Type B pancreatic cell (in vitro differentiated cells): ENCODE measurements around the gene HHAT. TPM values are rescaled to one million over a fixed set of nuclear protein-coding genes. Genes with fewer than 3 reads are reported as not detected.

Experiments used
- DNase-seq: peaks from one replicate; pipeline ENCODE4 v3.0.0; 2021; ENCODE audit warnings: mixed read lengths; ENCODE audit not compliant: unreplicated experiment; ENCODE audit errors: extremely low spot score
- H3K27ac Mint-ChIP-seq: 2 replicates; pipeline ENCODE4 v1.8.0; 2021; ENCODE audit warnings: mild to moderate bottlenecking, mixed read lengths
- H3K27me3 Mint-ChIP-seq: 2 replicates; pipeline ENCODE4 v1.8.0; 2021; ENCODE audit warnings: mixed read lengths
- H3K36me3 Mint-ChIP-seq: 2 replicates; pipeline ENCODE4 v1.8.0; 2021; ENCODE audit warnings: mixed read lengths
- H3K4me1 Mint-ChIP-seq: one replicate; pipeline ENCODE4 v1.8.0; 2021; ENCODE audit warnings: mixed read lengths; ENCODE audit not compliant: unreplicated experiment
- H3K4me3 Mint-ChIP-seq: 2 replicates; pipeline ENCODE4 v1.8.0; 2021; ENCODE audit warnings: mild to moderate bottlenecking, mixed read lengths
- H3K9me3 Mint-ChIP-seq: 2 replicates; pipeline ENCODE4 v1.8.0; 2021; ENCODE audit warnings: mixed read lengths
- total RNA-seq: library from RNA; stranded (reverse); gene quantifications from 2 replicates; pipeline ENCODE4 v1.2.1, GENCODE V29; 2021; ENCODE audit warnings: low replicate concordance
- TF ChIP-seq, protein P1 (sequence below): fragments of 200-600 bp; sonication (generic); conservative IDR thresholded peaks from 2 replicates; pipeline ENCODE4 v1.5.0; 2021; ENCODE audit warnings: antibody characterized with exemption, mild to moderate bottlenecking

Gene HHAT
- total RNA-seq, 1 donor from 2014 or later, result 9.0 TPM

DNA sequence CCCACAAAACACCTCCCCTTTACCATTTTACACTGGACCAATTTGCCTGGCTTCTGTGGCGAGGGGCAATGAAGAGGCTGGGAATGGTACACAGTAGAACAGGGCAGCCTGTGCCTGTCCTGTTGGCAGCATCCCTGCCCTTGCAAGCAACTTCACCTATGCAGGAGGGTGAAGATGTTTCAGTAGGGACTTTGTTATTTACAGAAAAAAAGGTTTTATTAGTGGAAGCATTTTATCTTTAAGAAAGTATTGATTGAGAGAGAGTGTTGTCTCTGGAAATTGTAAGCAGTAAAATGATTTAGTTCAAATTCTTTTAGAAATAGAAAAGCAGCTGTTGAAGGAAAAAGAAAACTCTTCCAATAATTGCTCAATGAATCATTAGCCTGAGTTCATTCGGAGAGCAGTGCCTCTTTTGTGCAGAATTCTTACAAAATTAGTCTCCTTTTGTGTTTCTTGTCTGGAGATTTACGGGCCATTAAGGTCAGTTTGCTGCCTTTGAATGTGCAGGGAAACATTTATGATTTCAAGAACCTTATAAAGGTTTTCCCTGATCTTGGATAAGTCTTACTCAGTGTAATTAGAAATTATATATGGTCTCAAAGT, 49.1 kb downstream of the HHAT start:
- no peaks in the 10 kb centered on the region for H3K9me3 Mint-ChIP-seq
- H3K36me3 Mint-ChIP-seq, result no peaks in the 10 kb centered on the region
- no peak for DNase-seq
- no peak overlapping the region for H3K4me3 Mint-ChIP-seq
- TF ChIP-seq, protein P1, sequence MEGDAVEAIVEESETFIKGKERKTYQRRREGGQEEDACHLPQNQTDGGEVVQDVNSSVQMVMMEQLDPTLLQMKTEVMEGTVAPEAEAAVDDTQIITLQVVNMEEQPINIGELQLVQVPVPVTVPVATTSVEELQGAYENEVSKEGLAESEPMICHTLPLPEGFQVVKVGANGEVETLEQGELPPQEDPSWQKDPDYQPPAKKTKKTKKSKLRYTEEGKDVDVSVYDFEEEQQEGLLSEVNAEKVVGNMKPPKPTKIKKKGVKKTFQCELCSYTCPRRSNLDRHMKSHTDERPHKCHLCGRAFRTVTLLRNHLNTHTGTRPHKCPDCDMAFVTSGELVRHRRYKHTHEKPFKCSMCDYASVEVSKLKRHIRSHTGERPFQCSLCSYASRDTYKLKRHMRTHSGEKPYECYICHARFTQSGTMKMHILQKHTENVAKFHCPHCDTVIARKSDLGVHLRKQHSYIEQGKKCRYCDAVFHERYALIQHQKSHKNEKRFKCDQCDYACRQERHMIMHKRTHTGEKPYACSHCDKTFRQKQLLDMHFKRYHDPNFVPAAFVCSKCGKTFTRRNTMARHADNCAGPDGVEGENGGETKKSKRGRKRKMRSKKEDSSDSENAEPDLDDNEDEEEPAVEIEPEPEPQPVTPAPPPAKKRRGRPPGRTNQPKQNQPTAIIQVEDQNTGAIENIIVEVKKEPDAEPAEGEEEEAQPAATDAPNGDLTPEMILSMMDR, result no peak
- no peaks in the 10 kb centered on the region for H3K27me3 Mint-ChIP-seq
- no peak overlapping the region for H3K27ac Mint-ChIP-seq
- H3K4me1 Mint-ChIP-seq, result peaks cover 15% of the 10 kb centered on the region

DNA sequence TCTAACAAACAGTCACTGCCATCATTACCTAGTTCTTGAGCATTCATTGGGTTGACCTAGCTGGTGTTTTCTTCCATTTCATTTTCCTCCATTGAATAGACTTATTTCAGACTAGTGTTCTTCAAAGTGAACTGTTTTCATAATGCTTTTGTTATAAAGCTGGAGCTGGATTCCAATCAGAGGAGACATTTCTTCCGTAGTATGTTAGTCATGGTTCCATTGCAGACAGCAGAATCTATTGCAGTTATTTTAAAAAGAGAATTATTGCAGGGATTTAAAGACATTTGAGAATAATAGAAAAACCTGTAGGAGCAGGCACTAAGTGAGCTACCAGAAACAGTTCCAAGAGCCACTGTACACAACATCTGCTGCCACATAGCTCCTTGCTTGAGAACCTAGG, 50.0 kb downstream of the HHAT start:
- Mint-ChIP-seq H3K4me3 (no peak overlapping the region), H3K36me3 (no peaks in the 10 kb centered on the region), H3K27me3 (no peaks in the 10 kb centered on the region), H3K4me1 (peaks cover 15% of the 10 kb centered on the region), H3K27ac (no peak overlapping the region), H3K9me3 (no peaks in the 10 kb centered on the region)
- no peak for DNase-seq
- TF ChIP-seq, protein P1, result no peak

- DNase-seq, result no peak
Observed at GRCh38 chr1:210381934-210382333, 53.2 kb downstream of the HHAT start.

DNA sequence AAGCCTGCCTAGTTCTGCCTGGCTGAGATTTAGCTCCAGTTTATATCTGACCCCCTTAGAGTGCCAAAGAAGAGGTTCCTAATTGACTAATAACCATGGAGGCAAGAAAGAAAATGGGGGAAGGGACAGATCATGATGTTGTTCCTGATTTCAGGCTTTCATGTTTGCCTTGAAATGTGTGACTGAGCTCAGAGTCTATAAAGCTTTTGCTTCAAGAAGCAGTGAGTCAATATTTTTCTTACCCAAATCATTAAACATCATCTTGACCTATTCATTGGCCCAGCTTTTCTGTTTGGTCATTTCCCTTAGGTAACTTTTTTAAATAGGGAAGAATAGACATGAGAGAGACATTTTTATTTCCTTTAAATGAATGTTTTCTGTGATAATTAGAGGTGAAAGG, 55.9 kb downstream of the HHAT start:
- Mint-ChIP-seq H3K27me3 (no peaks in the 10 kb centered on the region), H3K4me1 (peaks cover 9% of the 10 kb centered on the region), H3K4me3 (no peak overlapping the region), H3K9me3 (peaks cover 4% of the 10 kb centered on the region), H3K27ac (peak overlapping the region; percentile 7), H3K36me3 (peaks cover 4% of the 10 kb centered on the region)
- TF ChIP-seq, protein P1, result no peak
- no peak for DNase-seq

More at GRCh38 chr1:210381934-210382333, 53.2 kb downstream of the HHAT start:
- Mint-ChIP-seq H3K4me1 (peaks cover 21% of the 10 kb centered on the region), H3K36me3 (no peaks in the 10 kb centered on the region), H3K27ac (no peak overlapping the region), H3K27me3 (no peaks in the 10 kb centered on the region), H3K9me3 (no peaks in the 10 kb centered on the region), H3K4me3 (no peak overlapping the region)
- TF ChIP-seq, protein P1, result no peak

- H3K27ac Mint-ChIP-seq, result no peak overlapping the region
- TF ChIP-seq, protein P1, result no peak
- no peak for DNase-seq
- H3K4me3 Mint-ChIP-seq, result no peak overlapping the region
- H3K9me3 Mint-ChIP-seq, result peaks cover 4% of the 10 kb centered on the region
- no peaks in the 10 kb centered on the region for H3K27me3 Mint-ChIP-seq
- peaks cover 9% of the 10 kb centered on the region for H3K4me1 Mint-ChIP-seq
- H3K36me3 Mint-ChIP-seq, result peaks cover 8% of the 10 kb centered on the region
Observed at GRCh38 chr1:210385228-210385627, 56.5 kb downstream of the HHAT start.
